GM19025 (cell line): ENCODE results near the gene FAR2.
A peak's percentile ranks its signal among the peaks of the same experiment; 100 is the strongest.
"Not testable (repeated sequence)": the region's sequence is repeated elsewhere in the genome, so short reads cannot be mapped to it uniquely, and the experiment has no call there.

ENCODE experiments used
- ATAC-seq: cut with Tn5 transposase; IDR thresholded peaks from one replicate; pipeline ENCODE4 v1.9.1; 2021; ENCODE audit warnings: mild to moderate bottlenecking, low read depth, moderate library complexity; ENCODE audit not compliant: unreplicated experiment

The FAR2 gene

GRCh38 chr12:29152223-29152868 is 3.3 kb downstream of the FAR2 start:
- ATAC-seq, result peak; percentile 63

GRCh38 chr12:29152981-29153630 is 4.0 kb downstream of the FAR2 start:
- no peak for ATAC-seq

GRCh38 chr12:29155079-29155478 is 6.0 kb downstream of the FAR2 start:
- peak; percentile 41 for ATAC-seq

GRCh38 chr12:29157486-29157946 is 8.4 kb downstream of the FAR2 start:
- no peak for ATAC-seq

GRCh38 chr12:29158115-29158763 is 9.2 kb downstream of the FAR2 start:
- ATAC-seq, result no peak

- ATAC-seq, result no peak
Observed at GRCh38 chr12:29159661-29160060, 10.6 kb downstream of the FAR2 start.

GRCh38 chr12:29160230-29160629 is 11.2 kb downstream of the FAR2 start:
- no peak for ATAC-seq

- no peak for ATAC-seq
Observed at GRCh38 chr12:29163146-29163545, 14.1 kb downstream of the FAR2 start.

- peak; percentile 99 for ATAC-seq
Observed at GRCh38 chr12:29164477-29165393, 15.7 kb downstream of the FAR2 start.

- no peak for ATAC-seq
Observed at GRCh38 chr12:29167445-29167844, 18.4 kb downstream of the FAR2 start.

- no peak for ATAC-seq
Observed at GRCh38 chr12:29167988-29168387, 18.9 kb downstream of the FAR2 start.

GRCh38 chr12:29169978-29170377 is 20.9 kb downstream of the FAR2 start:
- ATAC-seq, result not testable (repeated sequence)

GRCh38 chr12:29170478-29171084 is 21.5 kb downstream of the FAR2 start:
- ATAC-seq, result not testable (repeated sequence)

- ATAC-seq, result no peak
Observed at GRCh38 chr12:29171421-29172258, 22.6 kb downstream of the FAR2 start.

GRCh38 chr12:29176941-29177340 is 27.9 kb downstream of the FAR2 start:
- no peak for ATAC-seq

- not testable (repeated sequence) for ATAC-seq
Observed at GRCh38 chr12:29182247-29182646, 33.2 kb downstream of the FAR2 start.

- no peak for ATAC-seq
Observed at GRCh38 chr12:29187756-29188155, 38.7 kb downstream of the FAR2 start.

- ATAC-seq, result no peak
Observed at GRCh38 chr12:29191267-29191850, 42.3 kb downstream of the FAR2 start.

GRCh38 chr12:29198901-29199300 is 49.8 kb downstream of the FAR2 start:
- ATAC-seq, result no peak
